GM12892 (cell line): Measurements from ENCODE around the gene ZFYVE27.

Experiments
- POLR2AphosphoS5 ChIP-seq: IDR thresholded peaks from 2 replicates; pipeline ENCODE4 v1.6.1; 2011; ENCODE audit warnings: low read depth, low read length, control low read depth
- TAF1 ChIP-seq: IDR thresholded peaks from 2 replicates; pipeline ENCODE4 v1.6.1; 2011; ENCODE audit warnings: low read depth, mild to moderate bottlenecking, control low read depth, low read length, borderline replicate concordance

DNA sequence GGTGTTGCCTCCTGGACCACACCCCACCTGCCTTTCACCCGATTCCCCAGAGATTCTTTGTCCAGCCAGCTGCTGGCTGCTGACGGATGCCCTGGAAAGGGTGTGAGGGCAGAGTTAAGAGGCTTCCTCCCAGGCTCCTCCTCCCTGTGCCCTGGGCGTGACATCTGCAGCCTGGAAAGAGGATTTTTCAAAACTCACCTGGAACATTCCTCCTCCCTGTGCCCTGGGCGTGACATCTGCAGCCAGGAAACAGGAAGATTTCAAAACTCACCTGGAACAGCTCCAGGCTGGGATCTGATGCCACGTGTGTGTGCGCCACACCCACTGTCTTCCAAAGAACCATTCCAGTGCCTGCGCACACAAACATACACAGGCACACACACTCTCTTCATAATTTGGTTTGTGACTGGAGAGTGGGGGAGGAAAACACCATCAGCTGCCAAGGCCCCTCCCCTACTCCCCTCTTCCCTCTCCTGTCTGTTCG is 18.2 kb upstream of the ZFYVE27 start:
- TF ChIP-seq POLR2AphosphoS5 (no peak), TAF1 (no peak)
